Gastroesophageal sphincter (tissue), 3 donors: ENCODE data around the gene MAPK8IP2.

Experiments used
- POLR2A ChIP-seq, 2 donors: fragments of 450-650 bp; IDR thresholded peaks; one replicate each; pipeline ENCODE4 v1.6.1; 2017; ENCODE audit warnings: antibody characterized with exemption in 2 of 2, mild to moderate bottlenecking in 2 of 2, moderate library complexity in 1 of 2
- POLR2AphosphoS5 ChIP-seq: sonication (generic); formaldehyde crosslinking; IDR thresholded peaks from one replicate; pipeline ENCODE4 v1.6.1; 2017; ENCODE audit warnings: antibody characterized with exemption
- TF ChIP-seq, protein P1 (sequence below), 4 experiments: fragments of 200-600 bp in 2 of 4; fragments of 450-650 bp in 2 of 4; sonication (generic) in 1 of 4; IDR thresholded peaks; one replicate each; pipeline ENCODE4 v1.5.1; 2017 to 2019; ENCODE audit warnings: antibody characterized with exemption in 4 of 4, mild to moderate bottlenecking in 2 of 4, moderate library complexity in 2 of 4

DNA sequence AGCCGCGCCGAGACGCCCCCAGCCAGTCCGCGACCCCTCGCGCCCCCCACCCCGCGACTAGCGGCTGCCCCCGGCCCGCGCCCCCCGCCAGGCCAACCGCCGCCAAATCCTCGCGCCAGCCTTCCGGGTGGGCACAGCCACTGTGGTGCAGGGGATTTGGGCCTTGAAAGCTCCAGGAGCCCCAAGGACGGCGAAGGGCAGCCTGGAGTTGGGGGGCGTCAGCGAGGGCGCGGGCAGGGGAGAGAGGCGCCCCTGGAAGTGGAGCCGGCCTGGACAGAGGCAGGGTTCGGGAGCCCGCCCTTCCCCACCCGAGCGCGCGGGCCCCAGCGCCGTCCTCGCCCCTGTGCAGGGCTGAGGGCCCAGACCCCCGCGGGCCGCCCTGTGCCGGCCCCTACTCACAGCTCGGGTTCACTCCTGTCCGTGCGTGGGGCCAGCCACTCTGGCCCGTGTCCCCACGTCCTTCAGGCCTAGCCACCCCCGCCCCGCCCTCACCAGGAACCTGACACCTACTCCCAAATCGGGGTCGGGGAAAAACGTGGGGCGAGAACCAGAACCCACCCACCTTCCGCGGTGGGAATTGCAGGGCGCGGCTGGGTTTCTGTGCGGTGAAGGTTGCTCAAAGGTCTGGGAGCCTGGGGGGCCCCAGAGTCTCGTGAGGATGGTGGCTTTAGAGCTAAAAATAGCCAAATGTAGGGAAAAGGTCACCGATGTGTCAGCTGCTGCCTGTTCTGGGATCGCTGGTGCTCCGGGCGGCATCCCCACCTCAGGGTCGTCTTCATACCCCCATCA lies 22.4 kb upstream of the MAPK8IP2 start, which contains the start of gene CPT1B:
- TF ChIP-seq, protein P1, sequence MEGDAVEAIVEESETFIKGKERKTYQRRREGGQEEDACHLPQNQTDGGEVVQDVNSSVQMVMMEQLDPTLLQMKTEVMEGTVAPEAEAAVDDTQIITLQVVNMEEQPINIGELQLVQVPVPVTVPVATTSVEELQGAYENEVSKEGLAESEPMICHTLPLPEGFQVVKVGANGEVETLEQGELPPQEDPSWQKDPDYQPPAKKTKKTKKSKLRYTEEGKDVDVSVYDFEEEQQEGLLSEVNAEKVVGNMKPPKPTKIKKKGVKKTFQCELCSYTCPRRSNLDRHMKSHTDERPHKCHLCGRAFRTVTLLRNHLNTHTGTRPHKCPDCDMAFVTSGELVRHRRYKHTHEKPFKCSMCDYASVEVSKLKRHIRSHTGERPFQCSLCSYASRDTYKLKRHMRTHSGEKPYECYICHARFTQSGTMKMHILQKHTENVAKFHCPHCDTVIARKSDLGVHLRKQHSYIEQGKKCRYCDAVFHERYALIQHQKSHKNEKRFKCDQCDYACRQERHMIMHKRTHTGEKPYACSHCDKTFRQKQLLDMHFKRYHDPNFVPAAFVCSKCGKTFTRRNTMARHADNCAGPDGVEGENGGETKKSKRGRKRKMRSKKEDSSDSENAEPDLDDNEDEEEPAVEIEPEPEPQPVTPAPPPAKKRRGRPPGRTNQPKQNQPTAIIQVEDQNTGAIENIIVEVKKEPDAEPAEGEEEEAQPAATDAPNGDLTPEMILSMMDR (IDR thresholded peaks at IDR 0.05): no peak
- no peak for TF ChIP-seq POLR2AphosphoS5
- TF ChIP-seq POLR2A (IDR thresholded peaks at IDR 0.05): no peak
